Measurements from ENCODE around the gene ZBED6.

GRCh38 chr1:203794764-203795440, 521 bp upstream of the ZBED6 start:
- no peak for TF ChIP-seq POLR2A (IDR thresholded peaks at IDR 0.05; ENCODE audit: low read depth, low read length)
- TF ChIP-seq TAF1 (IDR thresholded peaks at IDR 0.05; ENCODE audit: borderline replicate concordance, low read depth, low read length), result no peak
- no peak for TF ChIP-seq POLR2AphosphoS5 (IDR thresholded peaks at IDR 0.05; ENCODE audit: low read depth, low read length)
